ENCODE results near the gene CYGB. TPM values are rescaled to one million over a fixed set of nuclear protein-coding genes. Genes with fewer than 3 reads are reported as not detected.

CYGB gene
- total and polyA plus RNA-seq, 9 of the 15 experiments (the other 6 are each of a cell fraction or from before 2014, with no cell fraction given), result 0.08 to 0.95 (median 0.18) TPM; not detected in 5

- TF ChIP-seq UBTF (IDR thresholded peaks at IDR 0.05; ENCODE audit: borderline replicate concordance in 1 of 2, low read depth in 2 of 2, low read length in 2 of 2) (0 out of 4 replicates have a peak, but pooled peaks of 1 of the 2 experiments have one; percentile 19), HDAC8 (tag; IDR thresholded peaks at IDR 0.05) (no peak), NRF1 (conservative IDR thresholded peaks at IDR 0.05 in 1 of 2, IDR thresholded peaks at IDR 0.05 in 1 of 2) (peak in 1 of 2 experiments; percentile 59; a peak in 3 of 4 replicates), CBFA2T3 (IDR thresholded peaks at IDR 0.05) (no peak), TEAD2 (tag; IDR thresholded peaks at IDR 0.05) (no peak), ZNF75A (CRISPR knock-in tag; IDR thresholded peaks at IDR 0.05) (no peak), CXXC5 (CRISPR knock-in tag; IDR thresholded peaks at IDR 0.05) (peak; percentile 41; the same call in 1 of the 2 replicates), YY1 (IDR thresholded peaks at IDR 0.05; ENCODE audit: borderline replicate concordance in 1 of 3, control insufficient read depth in 1 of 3, extremely low read depth in 1 of 3, insufficient read depth in 3 of 3, insufficient read length in 1 of 3, insufficient replicate concordance in 2 of 3, low read depth in 1 of 3, low read length in 2 of 3) (peak in 2 of 3 experiments; percentile 61 to 70), BMI1 (IDR thresholded peaks at IDR 0.05; ENCODE audit: low read length) (no peak), SREBF1 (IDR thresholded peaks at IDR 0.05; ENCODE audit: borderline replicate concordance, low read depth, low read length) (no peak), ZKSCAN8 (CRISPR knock-in tag; IDR thresholded peaks at IDR 0.05) (no peak), CC2D1A (IDR thresholded peaks at IDR 0.05) (peak; percentile 77), ZZZ3 (IDR thresholded peaks at IDR 0.05) (no peak), ZNF311 (CRISPR knock-in tag; IDR thresholded peaks at IDR 0.05) (no peak)
Measured at GRCh38 chr17:76523084-76524037, 14.1 kb downstream of the CYGB start (continued).

Data from K562 (cell line).